GM21423 (cell line): ENCODE data around the gene PIK3R2.
"Not testable (repeated sequence)": the region's sequence is repeated elsewhere in the genome, so short reads cannot be mapped to it uniquely, and the experiment has no call there.

ENCODE experiments used
- ATAC-seq: cut with Tn5 transposase; IDR thresholded peaks from one replicate; pipeline ENCODE4 v1.9.1; 2021; ENCODE audit warnings: mild to moderate bottlenecking, moderate library complexity; ENCODE audit not compliant: unreplicated experiment

The PIK3R2 gene

GRCh38 chr19:18197941-18198340 is 45.0 kb downstream of the PIK3R2 start:
- no peak for ATAC-seq

GRCh38 chr19:18198374-18198773 is 45.4 kb downstream of the PIK3R2 start:
- ATAC-seq = no peak

- ATAC-seq = no peak
Measured at GRCh38 chr19:18202397-18202777, 49.4 kb downstream of the PIK3R2 start.

GRCh38 chr19:18202778-18203407 is 49.9 kb downstream of the PIK3R2 start:
- no peak for ATAC-seq

GRCh38 chr19:18203408-18203862 is 50.5 kb downstream of the PIK3R2 start:
- ATAC-seq = no peak

DNA sequence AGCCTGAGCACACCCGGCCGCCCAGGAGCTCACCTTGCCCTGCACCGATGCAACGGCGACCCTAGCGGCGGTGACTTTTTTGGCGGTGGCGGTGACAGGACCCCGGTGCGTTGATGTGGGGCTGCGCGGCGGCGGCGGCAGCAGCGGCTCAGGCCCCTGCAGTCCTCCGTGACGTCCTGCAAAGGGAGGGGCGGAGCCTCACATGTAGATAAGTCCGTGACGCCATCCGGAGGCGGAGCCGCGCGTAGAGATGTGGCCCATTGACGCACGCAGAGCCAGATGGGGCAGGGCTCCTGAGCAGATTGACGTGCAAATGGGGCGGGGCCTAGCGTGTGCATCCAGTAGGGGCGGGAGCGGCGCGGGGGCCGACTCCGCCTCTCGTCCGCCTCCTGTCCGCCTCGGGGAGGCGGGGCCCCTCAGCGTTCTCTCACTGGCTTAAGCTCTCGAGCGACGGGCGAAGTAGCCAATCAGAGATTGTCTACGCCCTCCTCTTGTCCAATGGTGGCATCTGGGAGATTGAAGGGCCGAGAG is 51.0 kb downstream of the PIK3R2 start, which contains the start of gene RAB3A:
Gene RAB3A (minus strand): TSS at position 180 of the 531 bp plus-strand sequence. CDS start 1,302 bp downstream, outside the sequence.
- peak; percentile 86 for ATAC-seq

GRCh38 chr19:18204394-18205199 is 51.6 kb downstream of the PIK3R2 start:
- peak; percentile 8 for ATAC-seq

GRCh38 chr19:18205200-18205892 is 52.4 kb downstream of the PIK3R2 start:
- no peak for ATAC-seq

DNA sequence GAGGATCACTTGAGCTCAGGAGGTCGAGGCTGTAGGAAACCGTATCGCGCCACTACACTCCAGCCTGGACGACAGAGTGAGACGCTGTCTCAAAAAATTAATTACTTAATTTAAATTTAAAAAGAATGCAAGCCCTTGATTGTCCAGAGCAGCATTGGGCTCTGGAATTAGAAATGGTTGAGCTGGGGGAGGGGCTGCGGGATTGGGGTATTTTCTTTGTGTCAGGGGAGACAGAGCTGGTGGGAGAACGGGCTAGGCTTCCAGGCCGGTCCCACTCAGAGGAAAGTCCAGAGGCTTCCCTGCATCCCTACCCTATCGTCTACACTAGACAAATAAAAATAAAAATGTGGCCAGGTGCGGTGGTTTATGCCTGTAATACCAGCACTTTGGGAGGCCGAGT is 53.1 kb downstream of the PIK3R2 start:
- ATAC-seq = no peak

DNA sequence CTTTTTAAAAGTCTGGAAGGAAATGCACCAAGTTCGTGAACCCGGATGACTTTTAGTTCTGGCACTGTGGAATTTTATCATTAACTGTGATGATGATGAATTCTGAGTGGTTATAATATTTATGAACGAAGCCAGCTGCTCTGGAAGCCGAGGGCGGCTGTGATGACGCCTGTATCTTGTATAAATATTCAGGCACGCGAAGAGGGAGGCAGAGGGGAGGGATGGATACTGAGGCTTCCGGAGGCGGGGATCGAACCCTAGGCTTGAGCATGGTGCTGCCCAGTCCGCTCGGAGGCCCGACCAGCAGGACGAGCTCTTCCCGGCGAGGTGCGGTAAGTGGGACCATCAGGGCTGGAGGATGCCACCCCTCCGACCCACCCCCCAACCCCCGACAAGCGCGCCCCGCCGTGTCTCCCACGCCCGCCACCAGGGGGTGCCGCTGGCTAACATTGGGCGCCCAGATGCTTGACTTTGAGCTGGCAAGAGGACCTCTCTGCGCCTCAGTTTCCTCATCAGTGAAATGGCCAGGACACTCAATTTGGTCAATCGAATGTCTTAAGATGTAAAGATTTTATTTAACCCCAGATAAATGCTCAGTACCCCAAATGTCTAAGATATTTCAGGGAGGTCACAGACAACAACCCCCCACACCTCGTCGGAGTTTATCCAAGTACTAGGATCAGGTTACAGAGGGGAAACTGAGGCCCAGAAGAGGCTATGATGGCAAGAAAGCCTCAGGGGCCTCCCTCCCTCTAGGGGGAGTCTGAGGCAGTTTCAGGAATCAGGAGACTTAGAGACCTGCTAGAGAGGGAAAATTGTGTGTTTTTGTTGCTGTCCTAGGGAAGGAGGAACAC is 55.4 kb downstream of the PIK3R2 start:
- ATAC-seq = no peak

DNA sequence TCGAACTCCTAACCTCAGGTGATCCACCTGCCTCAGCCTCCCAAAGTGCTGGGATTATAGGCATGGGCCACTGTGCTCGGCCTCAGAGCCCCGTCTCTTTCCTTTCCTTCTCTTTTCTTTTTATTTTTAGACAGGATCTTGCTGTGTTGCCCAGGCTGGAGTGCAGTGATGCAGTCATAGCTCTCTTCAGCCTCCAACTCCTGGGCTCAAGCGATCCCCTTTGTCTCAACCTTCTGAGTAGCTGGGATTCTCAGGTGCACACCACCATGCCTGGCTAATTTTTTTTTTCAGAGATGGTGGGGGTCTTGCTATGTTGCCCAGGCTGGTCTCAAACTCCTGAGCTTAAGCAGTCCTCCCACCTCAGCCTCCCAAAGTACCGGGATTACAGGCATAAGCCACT is 56.9 kb downstream of the PIK3R2 start:
- ATAC-seq = not testable (repeated sequence)

- ATAC-seq = no peak
Measured at GRCh38 chr19:18211683-18212082, 58.7 kb downstream of the PIK3R2 start.

- no peak for ATAC-seq
Measured at GRCh38 chr19:18214779-18215433, 61.9 kb downstream of the PIK3R2 start.

- ATAC-seq = no peak
Measured at GRCh38 chr19:18216789-18217188, 63.8 kb downstream of the PIK3R2 start.

DNA sequence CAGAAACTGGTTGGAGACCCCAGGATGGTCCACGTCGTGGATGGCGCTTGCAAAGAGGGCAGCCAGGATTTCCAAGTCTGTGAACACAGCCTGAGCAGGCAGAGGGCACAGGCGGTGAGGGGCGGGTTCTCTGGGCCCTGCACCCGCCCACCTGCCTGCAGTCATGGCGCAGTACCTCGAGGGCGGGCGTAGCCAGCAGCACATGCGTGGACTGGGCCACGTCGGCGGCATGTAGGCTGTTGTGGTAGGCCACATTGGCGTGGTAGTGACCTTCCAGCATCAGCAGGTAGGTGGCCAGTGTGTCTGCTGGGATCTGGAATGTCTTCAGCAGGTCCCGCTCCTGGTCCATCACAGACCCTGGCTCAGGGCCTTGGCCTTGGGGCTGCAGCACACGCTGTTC is 65.2 kb downstream of the PIK3R2 start:
- no peak for ATAC-seq

- no peak for ATAC-seq
Measured at GRCh38 chr19:18218600-18218999, 65.6 kb downstream of the PIK3R2 start.
